ENCODE results near the gene ACTRT3. TPM values are rescaled to one million over a fixed set of nuclear protein-coding genes. Genes with fewer than 3 reads are reported as not detected.
"Not testable (repeated sequence)": the region's sequence is repeated elsewhere in the genome, so short reads cannot be mapped to it uniquely, and the experiment has no call there.

Gene ACTRT3
- total RNA-seq, 1 donor from 2014 or later = 1.7 TPM

DNA sequence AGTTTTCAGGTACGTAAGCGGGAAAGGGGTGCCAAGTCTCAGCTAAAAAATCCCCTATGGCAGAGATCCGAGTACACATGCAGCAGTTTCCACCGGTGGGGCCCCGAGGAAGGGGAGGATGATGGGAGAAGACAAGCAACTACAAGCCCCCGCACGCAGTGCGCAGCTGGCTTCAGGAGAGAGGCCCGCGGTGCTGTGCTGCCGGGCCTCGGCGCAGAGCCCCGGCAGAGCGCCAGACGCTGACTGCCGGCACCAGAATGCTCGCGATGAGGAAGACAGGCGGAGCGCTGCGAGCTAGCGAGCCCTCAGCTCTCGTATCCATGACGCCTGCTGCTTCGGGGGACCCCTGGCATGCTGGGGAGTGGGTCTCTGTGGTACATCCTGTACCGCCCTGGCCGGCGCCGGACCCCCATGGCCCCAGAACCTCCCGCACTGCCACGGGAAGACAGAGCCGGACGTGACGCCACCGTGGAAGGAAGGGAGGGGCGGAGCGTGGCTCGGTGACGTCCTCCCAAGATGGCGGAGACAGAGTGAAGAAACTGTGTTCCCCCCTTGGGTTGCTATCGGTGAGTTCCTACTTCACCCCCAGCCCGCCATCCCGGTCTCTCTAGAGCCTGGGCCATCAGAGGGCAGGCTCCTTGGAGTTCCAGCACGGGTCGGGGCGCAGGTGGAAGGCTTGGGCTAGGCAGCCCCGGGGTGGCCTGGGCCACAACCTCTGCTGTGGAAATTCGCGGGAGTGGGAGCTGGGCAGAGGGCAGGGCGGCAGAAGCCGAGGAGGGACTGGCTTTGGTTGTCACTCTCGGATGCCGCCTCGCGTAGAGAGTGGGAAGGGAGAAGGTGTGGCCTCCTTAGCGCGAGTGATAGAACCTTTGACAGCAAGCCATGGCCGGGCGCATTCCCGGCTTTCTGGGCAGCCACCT, 3.8 kb upstream of the ACTRT3 start, which contains the start of gene MYNN:
MYNN (plus strand) TSS at position 500 of the 920 bp plus-strand sequence. CDS start 900 bp downstream, outside the sequence.
- peak; percentile 78 to 91 for DNase-seq (ENCODE audit: low read depth in 2 of 2)

DNA sequence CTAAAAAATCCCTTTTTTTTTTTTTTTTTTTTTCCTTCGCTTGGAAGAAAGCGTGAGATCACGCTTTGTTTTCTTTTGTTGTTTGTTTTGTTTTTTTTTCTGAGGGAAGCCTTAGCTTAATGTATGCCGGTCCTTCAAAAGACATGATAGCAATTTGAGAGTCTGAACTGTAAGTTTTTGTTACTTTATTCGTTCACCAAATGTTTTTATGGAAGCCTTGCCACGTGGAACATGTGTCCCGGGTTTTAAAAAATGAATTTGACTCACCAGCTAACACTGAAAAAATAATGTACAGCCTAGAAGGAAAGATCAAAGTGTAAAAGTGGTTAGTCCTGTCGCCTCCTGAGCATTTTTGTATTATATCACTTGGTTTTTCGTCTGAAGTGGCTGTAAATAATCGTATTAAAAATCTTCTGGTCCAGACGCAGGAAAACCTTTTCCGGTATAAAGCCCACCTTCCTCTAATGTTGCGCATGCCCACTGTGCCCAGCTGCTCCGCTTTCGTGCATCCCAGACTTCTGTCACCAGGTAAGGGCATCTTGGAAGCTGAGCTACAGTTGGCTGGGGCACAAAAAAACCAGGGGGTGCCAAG, 3.0 kb upstream of the ACTRT3 start:
- peak; percentile 72 to 85 for DNase-seq (ENCODE audit: low read depth in 2 of 2)

DNA sequence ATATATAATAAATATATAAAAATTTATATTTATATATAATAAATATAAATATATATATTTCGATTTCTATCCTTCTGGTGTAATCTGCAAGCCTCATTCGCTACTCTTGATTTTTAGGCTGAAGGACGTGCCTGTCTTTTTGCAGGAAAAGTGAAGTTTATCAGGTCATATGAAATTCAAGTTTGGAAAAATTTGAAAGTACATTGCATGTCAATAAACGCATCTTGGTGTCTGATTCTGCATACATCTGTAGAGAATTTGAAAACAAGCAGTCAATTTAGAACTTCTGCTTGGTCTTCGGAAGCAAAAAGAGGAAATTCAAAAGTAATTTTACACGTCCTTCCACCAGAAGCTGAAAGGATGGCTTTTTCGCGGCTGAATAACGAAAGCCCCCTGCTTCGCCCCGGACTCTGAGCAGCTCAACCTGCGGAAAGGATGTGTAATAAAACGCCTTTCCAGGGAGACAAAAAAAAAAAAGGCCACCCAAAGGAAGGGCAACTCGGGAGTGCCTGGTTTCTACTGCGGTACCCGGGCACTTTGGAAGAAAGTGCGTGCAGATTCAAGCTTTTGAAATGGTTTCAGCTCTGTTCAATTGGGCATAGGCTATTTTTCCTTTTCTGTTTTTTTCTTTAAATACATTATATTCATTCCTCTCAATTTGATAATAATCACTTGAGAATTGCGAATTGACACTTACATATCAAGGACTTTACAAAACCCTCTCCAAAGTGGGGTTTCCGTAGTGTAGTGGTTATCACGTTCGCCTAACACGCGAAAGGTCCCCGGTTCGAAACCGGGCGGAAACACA, 2.3 kb upstream of the ACTRT3 start:
- DNase-seq (ENCODE audit: low read depth in 2 of 2) = peak; percentile 83 to 88

DNA sequence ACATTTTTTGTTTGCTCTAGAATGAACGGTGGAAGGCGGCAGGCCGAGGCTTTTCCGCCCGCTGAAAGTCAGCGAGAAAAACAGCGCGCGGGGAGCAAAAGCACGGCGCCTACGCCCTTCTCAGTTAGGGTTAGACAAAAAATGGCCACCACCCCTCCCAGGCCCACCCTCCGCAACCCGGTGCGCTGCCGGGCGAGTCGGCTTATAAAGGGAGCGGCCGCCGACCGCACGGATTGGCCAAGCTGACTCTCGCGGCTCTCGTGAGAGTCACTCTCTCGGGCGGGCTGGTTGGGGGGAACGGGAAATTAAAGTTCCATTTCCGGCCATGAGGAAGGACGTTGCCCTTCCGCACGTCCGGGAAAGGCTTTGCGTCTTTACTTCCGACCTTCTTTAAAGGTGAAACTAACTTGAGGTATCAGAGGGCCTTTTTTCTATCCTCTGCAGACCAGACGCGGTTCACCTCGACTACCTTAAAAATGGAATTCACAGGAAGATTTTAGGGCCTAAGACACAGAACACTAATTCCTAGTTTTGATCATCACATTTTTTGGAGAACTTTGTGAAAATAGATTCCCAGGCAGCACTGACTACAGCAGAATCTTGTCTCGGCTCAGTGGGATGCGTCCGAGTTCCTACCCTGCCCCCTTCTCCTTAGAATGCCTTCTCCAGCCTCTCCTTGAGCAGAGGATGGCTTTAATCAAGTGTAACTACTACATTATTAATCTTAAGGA, 4.3 kb downstream of the ACTRT3 start, which contains the start of gene TERC:
TERC (minus strand) TSS at position 179 of the 731 bp plus-strand sequence.
- peak; percentile 72 to 78 for DNase-seq (ENCODE audit: low read depth in 2 of 2)

DNA sequence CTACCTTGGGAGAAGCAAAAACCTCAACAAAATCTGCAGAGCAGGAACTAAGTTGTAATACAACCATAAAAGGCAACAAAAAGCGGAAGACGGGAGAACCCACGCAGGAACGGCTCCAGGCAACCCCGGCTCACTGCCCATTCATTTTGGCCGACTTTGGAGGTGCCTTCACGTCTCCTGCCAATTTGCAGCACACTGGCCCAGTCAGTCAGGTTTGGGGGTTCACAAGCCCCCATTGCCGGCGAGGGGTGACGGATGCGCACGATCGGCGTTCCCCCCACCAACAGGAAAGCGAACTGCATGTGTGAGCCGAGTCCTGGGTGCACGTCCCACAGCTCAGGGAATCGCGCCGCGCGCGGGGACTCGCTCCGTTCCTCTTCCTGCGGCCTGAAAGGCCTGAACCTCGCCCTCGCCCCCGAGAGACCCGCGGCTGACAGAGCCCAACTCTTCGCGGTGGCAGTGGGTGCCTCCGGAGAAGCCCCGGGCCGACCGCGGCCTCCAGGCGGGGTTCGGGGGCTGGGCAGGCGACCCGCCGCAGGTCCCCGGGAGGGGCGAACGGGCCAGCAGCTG, 5.0 kb downstream of the ACTRT3 start:
- peak in 1 of 2 donors; percentile 32 for DNase-seq (ENCODE audit: low read depth in 2 of 2)

DNA sequence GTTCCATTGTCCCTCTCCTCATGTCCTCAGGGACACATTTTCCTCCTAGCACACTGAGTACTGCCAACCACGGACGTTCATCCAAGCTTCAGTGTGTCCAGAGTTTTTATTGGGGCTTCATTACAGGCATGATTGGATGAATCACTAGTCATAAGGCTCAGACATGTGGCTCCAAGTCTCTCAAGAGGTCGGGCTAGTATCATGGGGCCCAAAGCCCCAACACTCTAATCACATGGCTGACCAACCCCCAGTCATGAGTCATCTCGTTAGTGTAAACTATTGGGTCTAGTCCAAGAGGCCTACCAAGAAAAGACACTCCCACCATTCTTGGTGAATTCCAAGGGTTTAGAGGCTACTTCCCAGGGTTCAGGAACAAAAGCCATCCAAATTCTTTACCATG, 8.9 kb downstream of the ACTRT3 start:
- DNase-seq (ENCODE audit: low read depth in 2 of 2) = peak in 1 of 2 donors; percentile 9

DNA sequence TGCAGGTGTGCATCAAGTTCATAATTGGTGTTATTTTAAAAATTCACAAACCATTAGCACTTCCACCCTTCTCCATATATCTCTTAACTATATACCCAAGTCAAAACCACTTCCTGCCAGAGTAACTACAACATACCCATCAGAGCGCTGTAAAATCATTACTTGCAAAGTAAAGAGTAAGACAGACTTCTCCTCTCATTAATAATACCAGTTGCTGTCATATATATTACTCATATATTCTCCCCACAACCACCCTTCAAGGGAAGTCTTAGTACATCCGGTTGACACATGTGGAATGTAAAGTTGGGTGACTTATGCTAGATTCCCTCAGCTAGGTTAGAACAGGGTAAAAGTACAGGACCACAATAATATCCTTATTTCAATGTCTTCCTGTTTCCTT, 10.1 kb downstream of the ACTRT3 start:
- DNase-seq (ENCODE audit: low read depth in 2 of 2) = peak in 1 of 2 donors; percentile 63

DNA sequence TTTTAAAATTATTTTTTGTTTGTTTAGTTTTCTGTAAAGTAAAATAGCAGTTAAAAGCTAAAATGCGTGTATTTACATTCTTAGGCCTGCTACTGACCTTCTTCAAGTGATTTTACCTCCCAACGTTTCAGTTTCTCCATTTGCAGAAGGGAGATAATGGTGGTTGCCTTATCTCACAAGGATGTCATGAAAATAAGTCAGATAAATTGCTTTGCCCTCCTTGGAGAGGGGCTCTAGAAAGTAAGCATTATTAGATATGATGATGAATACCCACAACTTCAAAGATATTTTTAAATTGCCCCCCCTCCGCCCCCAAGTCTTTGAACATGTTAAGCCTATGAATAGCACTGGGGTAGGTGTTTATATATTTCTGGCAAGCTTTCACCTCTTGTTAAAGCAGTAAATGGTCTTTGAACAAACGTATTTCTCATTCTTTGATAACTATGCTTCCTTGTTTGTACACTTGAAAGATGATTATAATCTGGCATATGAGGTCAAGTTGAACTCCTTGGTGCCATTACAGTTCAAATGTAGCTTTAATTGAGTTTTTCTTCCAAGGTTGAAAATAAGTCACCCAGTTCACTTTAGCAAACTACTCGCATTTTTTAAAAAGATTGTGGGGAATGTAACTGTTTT, 10.9 kb downstream of the ACTRT3 start:
- DNase-seq (ENCODE audit: low read depth in 2 of 2) = no peak

DNA sequence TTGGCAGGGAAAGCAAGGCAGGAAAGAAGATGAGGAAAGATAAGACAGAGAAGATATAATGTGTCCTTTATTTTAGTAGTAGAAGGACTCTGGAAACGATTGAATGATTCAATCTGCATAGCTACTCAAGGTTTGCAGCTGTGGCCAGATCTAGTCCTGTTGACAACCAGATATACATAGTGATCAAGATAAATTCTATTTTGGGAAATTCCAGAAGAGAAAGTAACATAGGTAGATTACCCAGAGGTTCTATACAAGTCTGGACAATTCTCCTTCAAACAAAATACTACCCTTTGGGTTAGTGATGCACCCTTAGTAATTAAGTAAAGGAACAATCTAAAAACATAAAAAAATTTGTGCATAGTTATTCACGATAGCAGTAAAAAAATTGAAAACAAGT, 13.9 kb downstream of the ACTRT3 start:
- DNase-seq (ENCODE audit: low read depth in 2 of 2) = no peak

DNA sequence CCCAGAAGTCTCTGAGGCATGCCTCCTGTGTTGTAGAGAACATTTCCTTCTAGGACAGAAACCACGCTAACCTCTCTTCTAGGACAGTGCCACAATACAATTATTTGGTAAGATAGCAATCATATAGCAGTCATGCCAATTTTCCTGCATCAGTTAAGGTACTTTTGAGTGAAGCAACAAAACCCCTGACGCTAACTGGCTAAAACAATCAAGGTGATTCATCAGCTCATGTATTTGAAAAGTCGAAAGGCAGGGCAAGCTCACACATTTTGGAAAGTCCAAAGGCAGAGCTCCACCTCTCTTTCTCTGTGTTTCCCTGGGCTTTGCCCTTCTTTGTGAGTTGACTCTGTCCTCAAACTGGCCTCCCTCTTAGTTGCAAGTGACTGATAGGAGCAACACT, 14.7 kb downstream of the ACTRT3 start:
- DNase-seq (ENCODE audit: low read depth in 2 of 2) = no peak

DNA sequence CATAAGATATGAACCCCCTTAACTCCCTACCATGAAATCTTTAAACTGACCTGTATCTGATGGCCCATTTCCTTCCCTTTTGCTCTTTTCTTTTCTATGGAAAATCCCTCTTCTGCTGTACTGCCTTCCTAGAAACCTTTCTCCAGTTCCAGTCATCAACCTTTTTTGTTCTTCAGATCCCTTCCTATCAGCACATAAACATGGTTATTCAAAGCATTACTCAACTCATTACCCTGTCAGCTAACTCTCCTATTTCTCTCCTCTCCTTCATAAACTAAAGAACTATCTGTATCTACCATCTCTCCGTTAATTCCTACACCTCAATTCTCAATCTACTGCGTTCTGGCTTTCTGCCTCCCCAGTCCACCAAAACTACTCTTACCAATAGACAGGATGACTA, 17.5 kb downstream of the ACTRT3 start:
- DNase-seq (ENCODE audit: low read depth in 2 of 2) = no peak

DNA sequence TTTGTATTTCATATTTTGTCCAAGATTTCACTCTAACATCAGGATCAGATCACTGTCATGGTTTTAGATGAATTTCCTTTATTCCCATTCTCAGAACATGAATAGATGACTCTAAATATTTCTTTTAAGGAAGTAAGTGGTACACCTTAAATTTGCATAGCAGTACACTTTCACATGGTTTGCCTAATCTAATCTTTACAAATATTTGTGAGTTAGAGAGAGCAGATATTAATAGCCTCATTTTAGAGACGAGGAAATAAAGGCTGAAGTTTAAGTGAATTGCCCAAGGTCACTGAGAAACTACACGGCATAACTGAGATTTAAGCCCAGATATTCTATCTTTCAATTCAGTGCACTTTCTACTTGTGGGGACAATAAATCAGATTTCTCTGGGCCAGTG, 18.7 kb downstream of the ACTRT3 start:
- no peak for DNase-seq (ENCODE audit: low read depth in 2 of 2)

DNA sequence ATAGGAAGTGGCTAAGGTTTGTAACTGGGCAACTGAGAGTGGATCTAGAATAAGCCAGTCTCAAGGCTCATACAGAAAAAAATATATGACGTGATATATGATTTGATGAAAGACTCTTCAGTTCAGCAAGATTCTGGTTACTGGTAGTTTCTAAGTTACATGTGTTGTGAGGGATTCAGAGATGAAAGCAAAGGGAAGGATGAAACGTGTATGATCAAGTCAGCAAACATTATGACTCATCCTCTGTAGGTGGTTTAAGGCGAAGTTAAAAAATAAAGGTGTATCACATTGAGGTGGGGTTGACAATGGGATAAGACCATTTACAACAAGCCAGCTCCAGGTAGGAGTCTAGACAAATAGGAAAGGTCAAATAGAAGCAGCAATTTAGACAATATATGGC, 20.7 kb downstream of the ACTRT3 start:
- DNase-seq (ENCODE audit: low read depth in 2 of 2) = no peak

DNA sequence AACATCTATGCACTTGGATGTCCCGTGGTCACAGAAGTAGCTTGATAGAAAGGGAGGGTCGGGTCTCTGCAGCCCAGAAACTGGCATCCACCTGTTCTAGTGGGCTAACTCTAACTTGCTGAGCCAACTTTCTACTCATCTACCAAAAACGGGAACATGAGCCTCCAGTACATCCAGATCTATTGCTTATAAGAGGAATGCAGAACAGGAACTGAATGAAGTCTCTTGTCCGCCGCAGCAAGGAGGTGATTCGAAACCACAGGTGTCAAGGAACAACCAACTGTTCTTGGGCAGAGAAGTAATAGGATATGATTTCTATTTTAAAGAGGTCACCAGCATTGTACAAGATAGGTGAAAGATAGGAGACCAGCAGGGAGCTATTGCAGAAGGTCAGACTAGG, 22.4 kb downstream of the ACTRT3 start:
- no peak for DNase-seq (ENCODE audit: low read depth in 2 of 2)

DNA sequence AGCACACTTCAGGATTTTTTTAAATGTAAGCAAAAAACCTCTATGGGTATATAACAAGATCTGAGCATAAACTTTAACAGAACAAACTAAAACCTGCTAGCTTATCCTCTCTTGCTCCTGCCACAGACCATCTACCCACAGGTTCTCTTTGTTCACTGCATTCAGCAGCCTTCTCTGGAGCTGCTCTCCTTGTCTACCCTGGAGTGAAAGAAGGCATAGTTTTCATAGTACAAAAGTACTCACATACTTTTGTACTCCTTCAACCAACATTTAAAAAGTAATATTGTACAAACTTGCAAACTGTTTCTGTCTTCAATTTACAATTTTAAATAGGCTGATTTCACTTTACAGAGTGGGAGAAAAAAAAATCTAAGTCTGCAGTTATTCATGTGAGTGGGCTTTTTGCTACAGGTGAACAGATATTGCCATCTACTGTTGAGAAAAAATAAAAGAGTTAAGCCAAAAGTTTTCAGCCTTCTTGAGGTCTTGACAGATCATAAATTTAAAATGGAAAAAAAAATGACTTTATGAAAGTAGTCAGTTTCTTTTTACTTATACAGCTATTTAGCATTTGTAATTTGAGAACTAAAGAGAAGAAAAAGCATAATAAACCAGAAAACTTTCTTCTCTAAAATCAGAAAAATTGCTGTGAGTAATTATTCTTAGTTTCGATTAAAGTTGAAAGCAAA, 24.9 kb downstream of the ACTRT3 start:
- DNase-seq (ENCODE audit: low read depth in 2 of 2) = peak in 1 of 2 donors; percentile 47

DNA sequence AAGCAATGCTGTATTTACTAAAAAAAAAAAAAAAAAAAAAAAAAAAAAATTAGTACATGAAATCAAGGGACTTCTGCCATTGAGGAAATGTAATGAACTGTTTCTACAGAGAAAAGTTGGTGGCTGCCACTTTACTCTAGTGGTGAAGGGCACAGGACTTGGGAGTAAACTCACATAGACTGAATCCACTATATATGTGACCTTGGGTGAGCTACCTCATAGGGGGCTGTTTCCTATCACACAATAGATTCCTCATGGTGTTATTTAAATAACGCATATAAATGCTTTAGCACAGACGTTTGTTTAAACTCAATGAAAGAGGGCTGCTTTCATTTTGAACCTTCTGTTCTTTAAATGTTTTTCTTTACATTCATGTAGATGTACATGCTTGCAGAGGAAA, 30.3 kb downstream of the ACTRT3 start:
- no peak for DNase-seq (ENCODE audit: low read depth in 2 of 2)

DNA sequence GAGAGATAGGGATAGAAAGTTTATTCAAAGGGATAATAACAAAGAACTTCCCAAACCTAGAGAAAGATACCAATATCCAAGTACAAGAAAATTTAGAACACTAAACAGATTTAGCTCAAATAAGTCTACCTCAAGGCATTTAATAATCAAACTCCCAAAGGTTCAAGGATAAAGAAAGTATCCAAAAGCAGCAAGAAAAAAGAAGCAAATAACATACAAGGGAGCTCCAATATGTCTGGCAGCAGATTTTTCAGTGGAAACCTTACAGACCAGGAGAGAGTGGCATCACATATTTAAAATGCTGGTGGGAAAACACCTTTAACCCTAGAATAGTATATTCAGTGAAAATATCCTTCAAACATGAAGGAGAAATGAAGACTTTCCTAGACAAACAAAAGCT, 37.5 kb downstream of the ACTRT3 start:
- not testable (repeated sequence) for DNase-seq (ENCODE audit: low read depth in 2 of 2)

DNA sequence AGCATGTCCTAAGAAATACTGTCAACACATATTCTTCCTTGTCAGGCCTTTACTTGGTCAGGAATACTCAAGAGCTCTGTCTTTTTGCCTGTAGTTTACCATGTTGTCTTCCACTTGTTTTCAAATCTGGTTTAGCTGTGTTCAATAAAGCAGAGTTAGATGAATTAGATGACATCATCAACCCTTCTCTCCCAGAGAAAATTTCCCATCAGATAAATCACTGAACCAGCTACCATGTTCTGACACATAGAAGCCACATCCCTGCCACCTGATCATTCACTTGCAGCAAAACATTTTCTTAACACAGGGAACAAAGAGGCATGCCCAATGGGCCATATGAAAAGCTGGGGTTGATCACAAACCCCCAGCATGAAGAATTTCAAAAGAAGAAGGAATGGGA, 46.6 kb downstream of the ACTRT3 start:
- DNase-seq (ENCODE audit: low read depth in 2 of 2) = no peak

DNA sequence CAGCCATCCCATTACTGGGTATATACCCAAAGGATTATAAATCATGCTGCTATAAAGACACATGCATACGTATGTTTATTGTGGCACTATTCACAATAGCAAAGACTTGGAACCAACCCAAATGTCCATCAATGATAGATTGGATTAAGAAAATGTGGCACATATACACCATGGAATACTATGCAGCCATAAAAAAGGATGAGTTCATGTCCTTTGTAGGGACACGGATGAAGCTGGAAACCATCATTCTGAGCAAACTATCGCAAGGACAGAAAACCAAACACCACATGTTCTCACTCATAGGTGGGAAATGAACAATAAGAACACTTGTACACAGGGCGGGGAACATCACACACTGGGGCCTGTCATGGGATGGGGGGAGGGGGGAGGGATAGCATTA, 50.9 kb downstream of the ACTRT3 start:
- not testable (repeated sequence) for DNase-seq (ENCODE audit: low read depth in 2 of 2)

Data from dermis microvascular lymphatic vessel endothelial cell (primary cell).